ENCODE results near the gene CHN2.

DNA sequence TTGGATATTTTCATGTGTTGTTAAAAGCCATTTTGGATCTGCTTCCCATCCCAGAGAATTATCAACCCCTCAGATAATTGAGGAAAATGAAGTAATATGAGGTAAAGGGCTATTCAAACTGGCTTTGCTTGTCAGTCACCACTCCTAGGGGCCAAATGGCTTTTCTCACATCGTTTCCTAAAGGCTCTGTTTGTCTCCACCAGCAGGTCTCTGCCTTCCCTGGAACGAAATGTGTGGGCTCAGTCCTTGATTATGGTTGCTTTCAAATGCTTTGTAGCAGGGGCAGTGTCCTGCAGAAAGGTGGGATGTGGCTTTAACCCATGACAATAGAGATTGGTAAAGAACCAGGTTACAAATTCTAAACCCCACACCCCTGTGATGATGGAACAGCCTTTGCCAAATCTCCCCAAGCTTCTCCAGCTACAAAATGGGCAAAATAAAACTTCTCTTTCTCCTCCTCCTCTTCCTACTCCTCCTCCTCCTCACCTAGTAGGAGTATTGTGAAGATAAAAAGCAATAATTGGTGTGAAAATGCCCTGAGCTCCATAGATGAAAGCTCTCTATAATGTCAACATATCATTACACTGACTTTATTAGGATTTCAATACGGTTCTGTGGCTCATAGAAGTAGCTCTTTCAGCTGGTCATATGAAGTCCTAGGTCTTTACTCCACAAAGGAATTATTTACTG is 127.6 kb downstream of the CHN2 start:
- TF ChIP-seq POLR2AphosphoS5 (IDR thresholded peaks at IDR 0.05; ENCODE audit: low read depth, low read length), result no peak
- TF ChIP-seq TAF1 (IDR thresholded peaks at IDR 0.05; ENCODE audit: borderline replicate concordance, insufficient read depth, low read length), result no peak
- TF ChIP-seq, protein P1, sequence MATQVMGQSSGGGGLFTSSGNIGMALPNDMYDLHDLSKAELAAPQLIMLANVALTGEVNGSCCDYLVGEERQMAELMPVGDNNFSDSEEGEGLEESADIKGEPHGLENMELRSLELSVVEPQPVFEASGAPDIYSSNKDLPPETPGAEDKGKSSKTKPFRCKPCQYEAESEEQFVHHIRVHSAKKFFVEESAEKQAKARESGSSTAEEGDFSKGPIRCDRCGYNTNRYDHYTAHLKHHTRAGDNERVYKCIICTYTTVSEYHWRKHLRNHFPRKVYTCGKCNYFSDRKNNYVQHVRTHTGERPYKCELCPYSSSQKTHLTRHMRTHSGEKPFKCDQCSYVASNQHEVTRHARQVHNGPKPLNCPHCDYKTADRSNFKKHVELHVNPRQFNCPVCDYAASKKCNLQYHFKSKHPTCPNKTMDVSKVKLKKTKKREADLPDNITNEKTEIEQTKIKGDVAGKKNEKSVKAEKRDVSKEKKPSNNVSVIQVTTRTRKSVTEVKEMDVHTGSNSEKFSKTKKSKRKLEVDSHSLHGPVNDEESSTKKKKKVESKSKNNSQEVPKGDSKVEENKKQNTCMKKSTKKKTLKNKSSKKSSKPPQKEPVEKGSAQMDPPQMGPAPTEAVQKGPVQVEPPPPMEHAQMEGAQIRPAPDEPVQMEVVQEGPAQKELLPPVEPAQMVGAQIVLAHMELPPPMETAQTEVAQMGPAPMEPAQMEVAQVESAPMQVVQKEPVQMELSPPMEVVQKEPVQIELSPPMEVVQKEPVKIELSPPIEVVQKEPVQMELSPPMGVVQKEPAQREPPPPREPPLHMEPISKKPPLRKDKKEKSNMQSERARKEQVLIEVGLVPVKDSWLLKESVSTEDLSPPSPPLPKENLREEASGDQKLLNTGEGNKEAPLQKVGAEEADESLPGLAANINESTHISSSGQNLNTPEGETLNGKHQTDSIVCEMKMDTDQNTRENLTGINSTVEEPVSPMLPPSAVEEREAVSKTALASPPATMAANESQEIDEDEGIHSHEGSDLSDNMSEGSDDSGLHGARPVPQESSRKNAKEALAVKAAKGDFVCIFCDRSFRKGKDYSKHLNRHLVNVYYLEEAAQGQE (IDR thresholded peaks at IDR 0.05; ENCODE audit: insufficient read depth in 1 of 2, low read depth in 2 of 2, low read length in 2 of 2), result no peak

Data from PFSK-1 (cell line).